DMS79 treated with DMSO at 0.1 percent for 48 hours (cell line): ENCODE measurements around the gene CHN2.

ENCODE experiments used
- DNase-seq: peaks from one replicate; lab custom pipeline; 2025; lab: John Stamatoyannopoulos, UW

CHN2 gene

GRCh38 chr7:29228289-29229011 lies 33.9 kb downstream of the CHN2 start:
- no peak for DNase-seq

DNA sequence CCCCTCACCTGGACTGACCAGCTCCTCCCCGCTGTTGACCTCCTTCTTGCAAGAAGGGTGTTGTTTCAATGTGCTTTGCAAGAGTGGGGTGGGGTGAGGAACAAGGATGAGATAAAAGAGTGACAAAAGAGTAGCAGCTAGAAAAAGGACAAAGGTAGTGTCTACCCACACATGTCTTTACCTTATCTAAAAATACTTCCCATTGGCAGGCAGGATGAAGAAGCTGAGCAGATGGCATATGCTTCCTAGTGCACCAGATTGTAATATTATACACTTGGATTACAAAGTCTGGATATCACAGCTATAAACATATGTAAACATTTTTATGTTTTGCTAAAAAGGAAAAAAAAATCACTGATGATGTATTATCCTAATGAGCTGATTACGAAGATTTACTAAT lies 34.5 kb downstream of the CHN2 start:
- no peak for DNase-seq

GRCh38 chr7:29229946-29230345 lies 35.4 kb downstream of the CHN2 start:
- no peak for DNase-seq

GRCh38 chr7:29230871-29231345 lies 36.3 kb downstream of the CHN2 start:
- DNase-seq, result no peak

DNA sequence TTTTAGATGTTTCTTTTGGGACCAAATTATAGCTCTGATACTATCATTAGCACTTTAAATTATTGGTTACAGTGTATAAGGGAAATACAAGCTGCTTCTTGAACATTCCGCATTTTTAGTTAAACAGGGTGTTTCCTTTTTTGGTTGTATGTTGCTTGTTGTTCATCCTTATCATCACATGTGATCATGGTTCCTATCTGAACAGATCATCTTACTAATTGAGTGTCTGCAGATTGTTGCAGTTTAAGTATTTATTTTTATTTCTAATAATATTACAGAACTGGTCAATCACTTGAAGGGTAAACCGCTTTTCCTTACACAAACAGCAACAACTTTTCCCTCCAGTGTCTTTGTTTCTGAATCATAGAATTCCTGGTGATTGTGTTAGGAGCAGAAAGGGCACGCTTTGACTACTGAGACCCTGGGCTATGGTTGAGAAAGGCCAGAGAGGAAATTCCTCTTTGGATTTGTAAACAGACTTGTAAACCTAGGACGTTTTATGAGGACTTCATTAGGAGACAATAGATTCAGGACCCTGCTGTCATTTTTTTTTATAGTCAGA lies 37.2 kb downstream of the CHN2 start:
- DNase-seq, result no peak

GRCh38 chr7:29234438-29234837 lies 39.9 kb downstream of the CHN2 start:
- DNase-seq, result no peak

- no peak for DNase-seq
Observed at GRCh38 chr7:29236071-29236580, 41.6 kb downstream of the CHN2 start.

GRCh38 chr7:29236649-29237048 lies 42.1 kb downstream of the CHN2 start:
- no peak for DNase-seq

DNA sequence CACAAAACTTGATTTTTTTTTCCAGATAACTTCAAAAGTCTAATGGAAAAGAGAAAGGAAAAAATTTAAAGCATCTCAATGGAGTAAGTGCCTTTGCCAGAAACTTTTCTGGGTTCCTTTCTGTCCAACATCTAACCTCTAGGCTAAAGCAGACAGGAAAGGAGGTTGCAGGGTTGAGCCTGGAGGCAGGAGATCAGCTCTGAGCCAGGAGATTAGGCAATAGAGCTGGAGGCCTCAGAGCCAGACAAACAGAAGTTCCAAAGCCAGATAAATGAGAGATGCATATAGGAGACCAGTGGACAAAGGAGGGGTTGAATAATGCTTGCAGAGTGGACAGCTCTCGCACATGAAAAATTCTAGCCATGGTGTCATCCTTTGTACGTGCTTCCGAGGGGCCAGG lies 42.9 kb downstream of the CHN2 start:
- DNase-seq, result no peak

DNA sequence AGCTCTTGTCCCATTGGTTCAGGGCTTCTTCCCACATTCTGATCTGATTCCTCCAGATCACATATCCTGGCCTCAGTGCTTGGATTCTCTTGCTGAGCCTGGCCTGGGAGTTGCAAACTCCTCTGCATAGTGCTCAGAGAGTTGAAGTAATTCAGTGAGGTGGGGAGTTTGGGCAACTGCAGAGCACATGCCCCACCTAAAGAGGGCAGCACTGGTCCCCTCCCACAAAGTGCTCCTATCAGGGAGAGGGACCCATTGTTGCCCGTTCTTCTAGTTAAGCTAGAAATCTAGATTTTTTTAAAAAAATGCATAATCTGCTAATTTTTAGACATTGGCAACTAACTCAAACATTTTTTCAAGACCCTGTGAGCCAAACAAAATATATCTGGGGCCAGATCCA lies 45.1 kb downstream of the CHN2 start:
- no peak for DNase-seq

DNA sequence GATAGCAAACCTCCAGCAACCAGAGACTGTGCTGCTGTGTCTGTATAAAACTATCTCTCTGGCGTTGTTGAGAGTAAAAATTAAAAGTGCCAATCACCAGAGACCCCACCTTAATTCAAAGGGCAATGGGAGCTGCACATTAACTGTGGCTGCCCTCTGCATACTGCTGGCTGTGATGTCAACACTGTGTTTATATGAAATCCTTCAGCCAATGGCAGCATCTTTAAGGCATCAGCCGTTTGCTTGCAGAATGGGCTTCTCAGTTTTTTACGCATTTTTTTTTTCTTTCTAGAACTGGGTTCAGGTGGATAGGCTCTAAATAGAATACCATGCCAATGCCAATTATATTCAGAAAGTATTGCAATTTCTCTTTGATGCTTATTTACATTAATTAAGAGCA lies 47.7 kb downstream of the CHN2 start:
- DNase-seq, result no peak

- DNase-seq, result no peak
Observed at GRCh38 chr7:29243910-29244655, 49.5 kb downstream of the CHN2 start.

- DNase-seq, result no peak
Observed at GRCh38 chr7:29247224-29247962, 52.8 kb downstream of the CHN2 start.

GRCh38 chr7:29247963-29248236 lies 53.3 kb downstream of the CHN2 start:
- no peak for DNase-seq

- no peak for DNase-seq
Observed at GRCh38 chr7:29248713-29249382, 54.3 kb downstream of the CHN2 start.

DNA sequence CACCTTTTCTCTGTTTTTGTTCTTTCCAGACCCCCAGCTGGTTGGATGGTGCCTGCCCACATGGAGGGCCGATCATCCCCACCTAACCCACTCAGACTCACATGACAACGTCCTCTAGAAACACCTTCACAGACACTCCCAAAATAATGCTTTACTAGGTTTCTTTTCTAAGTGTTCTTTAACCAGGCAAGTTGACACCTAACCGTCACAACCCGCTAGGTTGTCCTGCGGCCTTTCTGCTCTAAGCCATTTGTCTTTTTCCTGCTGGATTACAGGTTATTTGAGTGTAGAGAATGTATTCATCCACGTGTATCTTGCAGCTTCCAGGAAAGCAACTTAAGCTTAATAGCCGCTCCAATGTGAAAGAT lies 54.8 kb downstream of the CHN2 start:
- DNase-seq, result no peak

GRCh38 chr7:29249860-29250259 lies 55.3 kb downstream of the CHN2 start:
- DNase-seq, result no peak

- no peak for DNase-seq
Observed at GRCh38 chr7:29253225-29253624, 58.6 kb downstream of the CHN2 start.

GRCh38 chr7:29254591-29254990 lies 60.0 kb downstream of the CHN2 start:
- no peak for DNase-seq

- DNase-seq, result no peak
Observed at GRCh38 chr7:29255199-29255878, 60.8 kb downstream of the CHN2 start.

DNA sequence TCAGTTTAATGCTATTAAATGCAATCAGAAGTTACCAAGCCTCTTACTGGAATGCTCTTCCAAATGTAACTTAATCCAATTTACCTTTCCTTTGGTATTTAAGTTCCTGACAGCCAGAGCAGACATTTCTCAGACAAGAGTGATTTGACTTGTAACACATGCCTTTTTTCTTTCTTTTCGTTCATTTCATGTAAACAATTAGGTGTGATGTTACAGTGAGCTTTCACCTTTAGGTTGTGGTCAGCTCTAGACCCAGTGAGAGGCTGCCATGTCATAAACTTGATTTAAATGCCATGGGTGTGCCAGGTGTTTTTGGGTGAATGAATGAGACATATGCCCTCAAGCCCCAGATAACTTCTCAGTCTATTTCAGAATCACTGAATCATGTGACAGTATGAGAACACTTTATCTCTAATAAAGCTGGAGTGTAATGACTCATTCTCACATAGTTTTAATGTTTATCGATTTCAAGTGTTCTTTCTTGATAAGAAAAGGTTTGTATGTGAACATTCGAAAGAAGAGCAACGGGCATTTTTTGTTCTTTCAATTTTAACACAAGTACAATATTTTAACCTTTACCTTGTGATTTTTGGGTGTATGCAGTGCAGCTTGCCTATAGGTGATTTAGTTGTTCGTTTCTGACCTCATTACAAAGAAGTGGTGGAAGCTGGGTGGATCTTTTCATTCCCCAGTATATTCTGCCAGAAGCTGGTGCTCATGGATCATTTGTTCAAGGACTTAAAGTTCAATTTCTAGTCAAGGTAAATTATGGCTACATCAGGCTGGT lies 61.5 kb downstream of the CHN2 start:
- DNase-seq, result peak; percentile 34
